Upper lobe of left lung (tissue), 4 donors: ENCODE results near the gene ARHGAP31.

Experiments
- CTCF ChIP-seq, 6 experiments: fragments of 450-650 bp in 4 of 6; fragments of 200-600 bp in 2 of 6; sonication (generic) in 2 of 6; IDR thresholded peaks; one replicate each; pipeline ENCODE4 v1.5.1; 2016 to 2019; ENCODE audit warnings: antibody characterized with exemption in 6 of 6
- POLR2AphosphoS5 ChIP-seq, 2 donors: sonication (generic); formaldehyde crosslinking; IDR thresholded peaks; one replicate each; pipeline ENCODE4 v1.5.1; 2017; ENCODE audit warnings: antibody characterized with exemption in 2 of 2

GRCh38 chr3:119255214-119255613, 39.0 kb upstream of the ARHGAP31 start:
- TF ChIP-seq POLR2AphosphoS5 (IDR thresholded peaks at IDR 0.05) (no peak), CTCF (IDR thresholded peaks at IDR 0.05) (no peak)
